Panc1 (cell line): Measurements from ENCODE around the gene MR1. TPM values are rescaled to one million over a fixed set of nuclear protein-coding genes. Genes with fewer than 3 reads are reported as not detected.

Experiments used
- ATAC-seq: fragments of 200-7000 bp; cut with Tn5 transposase; 2 replicates; pipeline ENCODE4 v1.9.1; 2020; ENCODE audit warnings: mild to moderate bottlenecking, moderate library complexity
- BruUV-seq: library from RNA; stranded (reverse); fragments of 400-500 nt; replicated peaks from 2 replicates; lab custom pipeline; 2021; lab: Mats Ljungman, UMichigan
- CTCF ChIA-PET: fragments of 300-600 bp; sonication (Branson Sonifier 250); formaldehyde crosslinking; loops from one replicate; lab custom pipeline; 2022; ENCODE audit warnings: antibody characterized with exemption; lab: Charles Lee
- POLR2A ChIA-PET: fragments of 300-600 bp; sonication (Branson Sonifier 250); formaldehyde crosslinking; loops from one replicate; lab custom pipeline; 2022; ENCODE audit warnings: antibody characterized with exemption; lab: Charles Lee
- DNase-seq: peaks from one replicate; pipeline ENCODE4 v3.0.0-alpha.2; 2010; ENCODE audit warnings: low read depth, low spot score
- H3K27ac ChIP-seq: 2 replicates; pipeline ENCODE4 v1.5.1; 2011; ENCODE audit warnings: mild to moderate bottlenecking, low read length, inconsistent platforms
- H3K27me3 ChIP-seq: fragments of 200-500 bp; sonication (Bioruptor generic); 2 replicates; pipeline ENCODE4 v1.6.0; 2014; ENCODE audit warnings: low read length, inconsistent platforms; ENCODE audit not compliant: control insufficient read depth, insufficient read depth
- H3K36me3 ChIP-seq: fragments of 200-500 bp; sonication (Bioruptor generic); 2 replicates; pipeline ENCODE4 v1.5.1; 2014; ENCODE audit warnings: inconsistent platforms, mild to moderate bottlenecking, low read length, moderate library complexity; ENCODE audit not compliant: control insufficient read depth, insufficient read depth
- H3K4me1 ChIP-seq: 2 replicates; pipeline ENCODE4 v1.5.1; 2011; ENCODE audit warnings: inconsistent platforms, mild to moderate bottlenecking, low read length, moderate library complexity; ENCODE audit not compliant: control insufficient read depth, insufficient read depth
- H3K4me3 ChIP-seq, 2 experiments: 2 replicates each; pipeline ENCODE4 v1.5.1; 2011 to 2012; ENCODE audit warnings: low read depth in 2 of 2, low read length in 2 of 2, mild to moderate bottlenecking in 2 of 2, inconsistent platforms in 1 of 2, moderate library complexity in 1 of 2
- H3K9me3 ChIP-seq: fragments of 200-500 bp; sonication (Bioruptor generic); 2 replicates; pipeline ENCODE4 v1.5.1; 2014; ENCODE audit warnings: low read depth, mild to moderate bottlenecking, inconsistent platforms, low read length, moderate library complexity; ENCODE audit not compliant: control insufficient read depth, insufficient read depth
- POLR2AphosphoS5 ChIP-seq: IDR thresholded peaks from 2 replicates; pipeline ENCODE4 v1.6.1; 2012; ENCODE audit warnings: mild to moderate bottlenecking, low read depth, low read length, moderate library complexity
- SIN3A ChIP-seq: IDR thresholded peaks from 2 replicates; pipeline ENCODE4 v1.6.1; 2012; ENCODE audit warnings: low read depth, mild to moderate bottlenecking, low read length, moderate library complexity, borderline replicate concordance; ENCODE audit not compliant: insufficient read depth
- TCF7L2 ChIP-seq: IDR thresholded peaks from 2 replicates; pipeline ENCODE4 v1.6.1; 2011; ENCODE audit warnings: mild to moderate bottlenecking, low read depth, low read length, inconsistent platforms
- in situ Hi-C: cut with HindIII; loops from 2 replicates; pipeline ENCODE4 v1.10.0; 2016; ENCODE audit warnings: low sequenced_read_pairs, low pct_unique_long_range_greater_than_20kb
- intact Hi-C: fragments of 100-400 bp; cut with micrococcal nuclease; formaldehyde crosslinking; loops from one replicate; pipeline ENCODE4 v1.10.0; 2022; ENCODE audit not compliant: unreplicated experiment
- total RNA-seq: library from RNA; stranded (reverse); gene quantifications from one replicate; pipeline ENCODE4 v1.2.1, GENCODE V29; 2021; ENCODE audit not compliant: unreplicated experiment
- TF ChIP-seq, protein P1 (sequence below), 2 experiments: IDR thresholded peaks; 2 replicates each; pipeline ENCODE4 v1.6.1; 2011 to 2012; ENCODE audit warnings: low read depth in 2 of 2, control low read depth in 1 of 2, low read length in 1 of 2, mild to moderate bottlenecking in 1 of 2, moderate library complexity in 1 of 2; ENCODE audit not compliant: insufficient read depth in 1 of 2
- TF ChIP-seq, protein P2 (sequence below): fragments of 450-650 bp; IDR thresholded peaks from 2 replicates; pipeline ENCODE4 v1.5.1; 2017; ENCODE audit warnings: mild to moderate bottlenecking

The MR1 gene
- total RNA-seq, 1 experiment from 2014 or later: 3.9 TPM

- in situ Hi-C loops: no loop called here
- no peak for DNase-seq
- POLR2A ChIA-PET: interaction anchor here (0.6 kb wide), 1 partner anchor 37 kb away, joined by 3 read pairs; no protein-coding TSS in a partner anchor
- CTCF ChIA-PET: no interaction called here
- no peak overlapping the region for H3K27ac ChIP-seq
- no peaks in the 10 kb centered on the region for H3K9me3 ChIP-seq
- no peak overlapping the region for H3K4me3 ChIP-seq
- H3K27me3 ChIP-seq: no peaks in the 10 kb centered on the region; the same call in 1 of the 2 replicates
- intact Hi-C loops: no loop called here
- no peaks in the 10 kb centered on the region for H3K36me3 ChIP-seq
- TF ChIP-seq TCF7L2 (no peak), POLR2AphosphoS5 (no peak), SIN3A (no peak)
- TF ChIP-seq, protein P1, sequence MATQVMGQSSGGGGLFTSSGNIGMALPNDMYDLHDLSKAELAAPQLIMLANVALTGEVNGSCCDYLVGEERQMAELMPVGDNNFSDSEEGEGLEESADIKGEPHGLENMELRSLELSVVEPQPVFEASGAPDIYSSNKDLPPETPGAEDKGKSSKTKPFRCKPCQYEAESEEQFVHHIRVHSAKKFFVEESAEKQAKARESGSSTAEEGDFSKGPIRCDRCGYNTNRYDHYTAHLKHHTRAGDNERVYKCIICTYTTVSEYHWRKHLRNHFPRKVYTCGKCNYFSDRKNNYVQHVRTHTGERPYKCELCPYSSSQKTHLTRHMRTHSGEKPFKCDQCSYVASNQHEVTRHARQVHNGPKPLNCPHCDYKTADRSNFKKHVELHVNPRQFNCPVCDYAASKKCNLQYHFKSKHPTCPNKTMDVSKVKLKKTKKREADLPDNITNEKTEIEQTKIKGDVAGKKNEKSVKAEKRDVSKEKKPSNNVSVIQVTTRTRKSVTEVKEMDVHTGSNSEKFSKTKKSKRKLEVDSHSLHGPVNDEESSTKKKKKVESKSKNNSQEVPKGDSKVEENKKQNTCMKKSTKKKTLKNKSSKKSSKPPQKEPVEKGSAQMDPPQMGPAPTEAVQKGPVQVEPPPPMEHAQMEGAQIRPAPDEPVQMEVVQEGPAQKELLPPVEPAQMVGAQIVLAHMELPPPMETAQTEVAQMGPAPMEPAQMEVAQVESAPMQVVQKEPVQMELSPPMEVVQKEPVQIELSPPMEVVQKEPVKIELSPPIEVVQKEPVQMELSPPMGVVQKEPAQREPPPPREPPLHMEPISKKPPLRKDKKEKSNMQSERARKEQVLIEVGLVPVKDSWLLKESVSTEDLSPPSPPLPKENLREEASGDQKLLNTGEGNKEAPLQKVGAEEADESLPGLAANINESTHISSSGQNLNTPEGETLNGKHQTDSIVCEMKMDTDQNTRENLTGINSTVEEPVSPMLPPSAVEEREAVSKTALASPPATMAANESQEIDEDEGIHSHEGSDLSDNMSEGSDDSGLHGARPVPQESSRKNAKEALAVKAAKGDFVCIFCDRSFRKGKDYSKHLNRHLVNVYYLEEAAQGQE (IDR thresholded peaks at IDR 0.05; ENCODE audit: insufficient read depth in 1 of 2, low read depth in 2 of 2, low read length in 1 of 2): no peak
- TF ChIP-seq, protein P2, sequence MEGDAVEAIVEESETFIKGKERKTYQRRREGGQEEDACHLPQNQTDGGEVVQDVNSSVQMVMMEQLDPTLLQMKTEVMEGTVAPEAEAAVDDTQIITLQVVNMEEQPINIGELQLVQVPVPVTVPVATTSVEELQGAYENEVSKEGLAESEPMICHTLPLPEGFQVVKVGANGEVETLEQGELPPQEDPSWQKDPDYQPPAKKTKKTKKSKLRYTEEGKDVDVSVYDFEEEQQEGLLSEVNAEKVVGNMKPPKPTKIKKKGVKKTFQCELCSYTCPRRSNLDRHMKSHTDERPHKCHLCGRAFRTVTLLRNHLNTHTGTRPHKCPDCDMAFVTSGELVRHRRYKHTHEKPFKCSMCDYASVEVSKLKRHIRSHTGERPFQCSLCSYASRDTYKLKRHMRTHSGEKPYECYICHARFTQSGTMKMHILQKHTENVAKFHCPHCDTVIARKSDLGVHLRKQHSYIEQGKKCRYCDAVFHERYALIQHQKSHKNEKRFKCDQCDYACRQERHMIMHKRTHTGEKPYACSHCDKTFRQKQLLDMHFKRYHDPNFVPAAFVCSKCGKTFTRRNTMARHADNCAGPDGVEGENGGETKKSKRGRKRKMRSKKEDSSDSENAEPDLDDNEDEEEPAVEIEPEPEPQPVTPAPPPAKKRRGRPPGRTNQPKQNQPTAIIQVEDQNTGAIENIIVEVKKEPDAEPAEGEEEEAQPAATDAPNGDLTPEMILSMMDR: no peak
- H3K4me1 ChIP-seq: no peaks in the 10 kb centered on the region
- BruUV-seq: no TSS peak
- ATAC-seq: no peak
Observed at GRCh38 chr1:181061891-181062835, 28.4 kb downstream of the MR1 start.

GRCh38 chr1:181062836-181063428 is 29.1 kb downstream of the MR1 start:
- Histone ChIP-seq H3K27me3 (no peaks in the 10 kb centered on the region; the same call in 1 of the 2 replicates), H3K27ac (no peak overlapping the region), H3K4me3 (no peak overlapping the region), H3K9me3 (no peaks in the 10 kb centered on the region), H3K4me1 (no peaks in the 10 kb centered on the region), H3K36me3 (no peaks in the 10 kb centered on the region)
- ATAC-seq (no peak), DNase-seq (no peak)
- intact Hi-C loops (no loop called here), in situ Hi-C loops (no loop called here)
- TF ChIP-seq TCF7L2 (no peak), POLR2AphosphoS5 (no peak), SIN3A (no peak)
- TF ChIP-seq, protein P1 (IDR thresholded peaks at IDR 0.05; ENCODE audit: insufficient read depth in 1 of 2, low read depth in 2 of 2, low read length in 1 of 2): no peak
- TF ChIP-seq, protein P2: no peak
- CTCF ChIA-PET: no interaction called here
- no TSS peak for BruUV-seq
- POLR2A ChIA-PET: interaction anchor here (0.6 kb wide), 1 partner anchor 38 kb away, joined by 3 read pairs; no protein-coding TSS in a partner anchor
